Renal cortical epithelial cell (primary cell): ENCODE measurements around the gene HIVEP3. TPM values are rescaled to one million over a fixed set of nuclear protein-coding genes. Genes with fewer than 3 reads are reported as not detected.

Experiments
- DNase-seq: peaks from one replicate; pipeline ENCODE4 v3.0.0-alpha.2; 2011; ENCODE audit warnings: low read depth
- total RNA-seq: library from RNA; depleted of rRNA; stranded (reverse); fragments of >200 nt; gene quantifications from 2 replicates; pipeline ENCODE4 v1.2.3, GENCODE V29; 2014

HIVEP3 gene
- total RNA-seq, 1 donor from 2014 or later = 3.3 TPM

GRCh38 chr1:41519667-41520066, 399.1 kb downstream of the HIVEP3 start:
- DNase-seq = no peak

DNA sequence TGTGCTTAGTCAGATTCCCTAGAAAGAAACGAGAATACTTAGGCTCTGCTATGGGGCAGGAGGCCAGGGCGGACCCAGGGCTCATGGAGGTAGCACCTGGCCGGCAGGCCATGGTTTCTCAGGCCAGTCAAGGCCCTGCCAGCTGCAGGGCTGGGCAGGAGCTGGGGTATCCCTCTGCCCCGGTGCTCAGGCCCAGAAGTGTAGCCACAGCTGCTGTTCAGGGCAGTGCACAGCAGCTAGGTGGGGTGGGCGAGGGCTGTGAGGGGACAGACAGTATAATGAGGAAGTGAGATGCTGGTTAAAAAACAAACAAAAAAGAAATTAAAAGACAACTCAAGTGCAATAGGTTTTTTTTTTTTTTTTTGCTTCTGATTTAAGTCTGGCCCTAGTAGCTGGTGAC, 400.3 kb downstream of the HIVEP3 start:
- no peak for DNase-seq

DNA sequence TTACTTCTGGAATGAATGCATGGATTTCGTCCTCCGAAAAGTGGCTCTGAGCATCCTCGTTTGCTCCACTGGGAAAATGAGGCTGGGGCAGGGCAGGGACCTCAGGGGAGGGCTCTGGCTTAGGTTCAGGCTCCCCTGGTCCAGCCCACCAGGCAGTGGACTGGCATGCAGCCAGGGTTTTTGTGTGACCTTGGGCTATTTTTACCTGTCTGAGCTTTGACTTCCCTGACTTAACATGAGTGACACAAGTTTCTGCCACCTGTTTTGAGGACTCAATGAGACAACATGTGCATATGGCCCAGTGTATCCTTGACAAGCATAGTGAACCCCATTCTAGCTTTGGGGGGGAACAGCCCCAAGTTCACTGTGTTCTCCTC, 401.7 kb downstream of the HIVEP3 start:
- DNase-seq = no peak

DNA sequence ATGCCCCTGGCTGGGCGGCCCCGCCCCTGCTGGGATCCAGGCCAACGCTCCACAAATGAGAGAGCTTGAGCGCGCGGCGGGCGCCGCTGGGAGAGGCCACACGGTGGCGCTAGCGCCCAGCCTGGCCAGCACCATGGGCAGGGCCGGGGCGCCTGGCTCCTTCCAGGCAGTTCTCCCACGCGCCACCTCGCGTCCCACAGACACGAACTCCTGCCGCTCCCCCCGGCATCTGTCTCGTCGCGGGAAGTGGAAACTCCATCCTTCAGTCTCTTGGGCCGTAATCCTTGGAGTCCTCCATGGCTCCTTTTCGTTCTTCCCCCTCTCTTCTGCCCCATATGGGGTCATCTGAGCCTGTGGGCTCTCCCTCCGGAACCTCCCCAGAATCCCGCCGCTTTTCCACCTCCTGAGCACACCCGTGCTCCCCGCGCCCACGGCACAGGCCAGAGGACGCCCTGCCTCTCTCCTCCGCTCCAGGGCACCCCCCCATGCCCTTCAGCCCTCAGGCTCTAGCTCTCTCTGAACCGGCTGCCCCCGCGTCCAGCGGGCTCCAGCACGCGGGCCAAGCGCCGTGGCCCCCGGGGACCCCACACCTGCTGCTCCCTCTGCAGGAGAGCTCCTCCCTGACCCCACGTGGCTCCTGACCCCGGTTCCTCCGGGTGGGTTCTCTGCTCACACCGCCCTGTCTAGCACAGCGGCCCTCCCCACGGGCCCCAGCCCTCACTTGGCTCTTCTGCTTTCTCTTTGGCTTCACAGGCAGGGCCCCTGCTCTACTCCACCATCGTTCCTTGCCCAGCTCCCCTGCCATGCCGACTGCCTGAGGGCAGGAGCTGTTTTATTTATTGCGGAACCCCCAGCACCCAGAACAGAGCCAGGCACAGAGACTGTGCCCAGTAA, 402.3 kb downstream of the HIVEP3 start:
- peak; percentile 72 for DNase-seq

DNA sequence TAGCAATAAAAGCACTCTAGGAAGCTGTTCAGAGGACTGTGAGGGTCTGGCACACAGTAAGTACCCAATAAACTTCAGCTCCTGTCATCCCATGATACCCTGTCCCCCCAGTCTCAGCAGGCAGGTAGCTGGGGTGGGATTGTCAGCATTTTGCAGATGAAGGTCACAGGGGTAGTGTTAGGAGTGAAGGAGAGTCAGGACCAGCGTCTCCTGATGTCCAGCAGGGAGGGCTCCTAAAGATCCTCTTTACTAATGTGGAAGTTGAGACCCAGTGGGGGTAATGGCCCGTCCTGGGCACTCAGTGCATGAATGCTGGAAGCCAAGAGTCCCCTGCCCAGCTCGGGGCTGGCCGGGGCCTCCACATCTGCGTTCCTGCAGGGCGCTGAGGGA, 402.9 kb downstream of the HIVEP3 start:
- DNase-seq = no peak

GRCh38 chr1:41515131-41515678, 403.5 kb downstream of the HIVEP3 start:
- peak; percentile 78 for DNase-seq

DNA sequence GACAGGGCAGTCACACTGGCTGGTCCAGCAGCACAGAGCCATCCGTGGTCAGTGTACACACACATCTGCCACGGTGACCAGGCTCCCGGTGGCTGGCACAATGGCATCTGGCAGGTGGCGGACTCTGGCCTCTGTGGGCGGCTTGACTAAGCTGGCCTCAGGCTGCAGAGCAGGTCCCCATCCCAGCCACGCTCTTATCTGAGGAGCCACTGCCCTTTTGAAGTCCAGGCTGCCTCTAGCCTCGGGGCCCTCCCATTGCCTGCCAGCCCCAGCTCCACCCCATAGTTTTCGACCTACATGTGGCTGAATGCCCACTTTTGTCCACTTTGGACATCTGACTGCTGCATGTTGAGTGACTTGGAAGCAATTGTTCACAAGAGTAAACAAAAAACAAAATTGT, 404.3 kb downstream of the HIVEP3 start:
- DNase-seq = no peak

- no peak for DNase-seq
Observed at GRCh38 chr1:41513383-41513735, 405.4 kb downstream of the HIVEP3 start.

DNA sequence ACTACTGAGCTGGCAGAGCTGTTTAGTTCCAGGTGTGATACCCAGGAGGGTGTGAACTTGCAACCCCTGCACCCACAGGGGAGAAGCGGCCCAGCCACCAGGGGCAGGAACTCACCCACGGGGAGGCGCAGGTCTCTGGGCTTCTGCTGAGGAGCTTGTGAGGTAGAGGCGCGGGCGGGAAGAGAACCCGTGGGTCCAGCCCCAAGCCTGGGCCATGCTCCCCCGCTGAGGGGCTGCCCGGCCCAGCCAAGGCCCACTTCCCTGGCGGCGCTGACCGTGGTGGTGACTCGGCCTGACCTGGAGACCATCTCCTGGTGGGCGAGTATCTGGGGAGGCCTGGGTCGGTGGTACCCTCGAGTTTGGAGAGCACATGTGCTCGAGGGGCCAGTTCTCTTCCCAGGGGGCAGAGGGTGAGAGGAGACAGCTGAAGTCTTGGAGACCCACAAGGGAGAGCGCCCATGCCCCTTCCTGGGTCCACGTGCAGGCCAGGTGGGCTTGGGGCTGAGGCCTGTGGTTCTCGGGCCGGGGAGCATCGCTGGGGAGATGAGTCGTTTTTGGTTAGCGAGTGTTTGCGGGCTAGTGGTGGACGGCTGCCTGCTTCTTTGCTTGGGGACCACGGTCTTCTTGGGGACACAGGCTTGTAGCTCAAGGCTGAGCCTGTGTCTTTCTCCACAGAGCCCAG, 405.9 kb downstream of the HIVEP3 start:
- no peak for DNase-seq

DNA sequence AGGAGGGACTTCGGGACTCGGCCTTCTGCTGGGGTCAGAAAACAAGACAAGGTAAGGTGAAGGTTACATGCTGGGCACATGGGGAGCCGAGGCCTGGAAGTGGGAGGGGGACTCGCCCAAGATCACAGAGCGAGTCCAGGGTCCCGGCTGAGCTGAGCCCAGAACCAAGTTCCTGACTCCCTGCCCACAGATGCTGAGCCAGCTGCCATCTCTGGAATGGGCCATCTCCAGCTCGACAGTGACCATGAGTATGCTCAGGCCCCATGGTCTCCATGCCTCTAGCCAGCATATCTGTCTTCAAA, 407.5 kb downstream of the HIVEP3 start:
- no peak for DNase-seq

DNA sequence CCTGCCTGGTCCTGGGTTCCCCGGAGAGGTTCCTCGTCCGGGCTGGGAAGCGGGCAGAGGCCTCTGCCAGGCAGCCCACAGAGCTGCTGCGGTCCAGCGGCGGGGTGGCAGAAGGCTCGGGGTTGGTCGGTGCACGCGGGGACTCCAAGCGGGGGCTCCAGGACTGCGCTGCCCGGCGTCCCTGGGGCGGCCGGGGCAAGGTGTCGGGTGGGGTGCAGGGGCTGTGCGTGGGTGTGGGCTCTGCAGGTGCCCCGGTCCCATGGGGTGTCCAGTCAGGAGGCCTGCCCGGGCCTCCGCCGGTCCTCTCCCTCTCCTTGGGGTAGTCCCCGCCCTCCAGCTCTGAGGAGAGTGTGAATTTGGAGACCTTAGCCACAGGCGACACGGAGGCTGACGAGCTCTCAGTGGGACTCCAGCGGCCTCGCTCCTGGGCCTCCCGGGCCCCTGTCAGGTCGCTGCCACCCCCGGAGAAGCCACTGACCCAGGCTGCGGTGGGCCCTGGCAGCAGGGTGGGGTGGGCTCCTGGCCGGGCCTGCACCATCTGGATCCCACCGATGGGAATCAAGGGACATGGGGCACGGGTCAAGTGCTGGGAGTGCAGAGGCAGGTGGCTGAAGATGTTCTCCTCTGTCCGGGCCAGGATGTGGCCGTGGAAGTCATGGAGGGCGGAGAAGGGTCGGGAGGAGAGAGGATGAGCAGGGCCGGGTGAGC, 408.0 kb downstream of the HIVEP3 start:
- no peak for DNase-seq

DNA sequence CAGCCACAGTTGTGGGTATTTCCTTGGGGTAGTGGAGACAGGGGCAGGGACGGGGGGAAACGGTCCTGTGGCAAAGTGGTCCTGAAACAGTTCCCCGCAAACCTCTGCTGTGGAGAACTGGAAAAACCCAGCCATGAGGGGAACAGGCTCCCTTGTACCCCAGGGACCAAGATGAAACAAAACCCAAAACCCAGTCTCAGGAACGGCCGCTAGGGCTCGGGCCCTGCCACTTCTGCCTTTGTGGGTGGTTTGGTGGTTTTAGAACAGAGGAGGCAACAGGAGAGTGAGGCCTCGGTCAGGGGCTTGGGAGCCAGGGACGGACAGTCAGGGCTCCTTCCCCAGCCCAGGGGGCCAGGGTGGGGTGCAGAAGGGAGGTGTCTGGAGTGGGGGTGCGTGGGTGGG, 409.5 kb downstream of the HIVEP3 start:
- no peak for DNase-seq

DNA sequence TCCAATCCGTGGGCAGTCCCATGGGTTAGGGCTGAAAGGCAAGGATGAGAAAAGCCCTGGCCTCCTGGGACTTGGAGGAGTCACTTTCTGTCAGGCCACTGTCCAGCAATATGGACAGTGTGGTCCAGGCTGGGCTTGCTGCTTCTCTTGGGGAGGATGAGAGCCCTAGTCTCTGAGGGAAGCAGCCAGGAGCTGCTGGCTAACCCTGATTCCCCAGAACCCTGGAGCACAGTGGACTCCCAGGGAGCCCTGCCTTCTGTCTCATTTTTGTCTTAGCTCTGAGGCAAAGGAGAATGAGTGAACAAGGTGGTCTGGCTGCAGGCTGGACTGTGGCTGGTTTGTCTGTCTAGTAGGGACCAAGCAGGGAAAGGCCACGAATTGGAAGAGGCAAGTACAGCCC, 410.4 kb downstream of the HIVEP3 start:
- no peak for DNase-seq

DNA sequence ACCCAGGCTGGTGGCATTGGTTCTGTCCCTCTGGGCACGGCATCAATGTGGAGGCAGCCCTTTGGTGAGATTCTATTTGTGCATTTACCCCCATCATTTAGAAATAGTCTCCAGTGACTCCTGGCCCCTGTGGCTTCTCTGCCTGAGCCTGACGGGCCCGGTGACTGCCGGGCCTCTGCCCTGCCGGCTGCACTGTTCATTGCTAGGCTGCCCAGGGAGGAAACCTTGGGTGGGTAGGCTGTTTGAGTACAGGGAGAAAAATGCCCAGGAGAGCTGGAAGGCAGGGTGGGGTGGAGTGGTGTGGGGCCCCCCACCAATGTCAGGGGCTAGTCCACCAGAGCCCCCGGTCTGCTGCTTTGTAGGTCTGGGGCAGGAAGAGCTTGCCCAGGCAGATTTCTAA, 410.9 kb downstream of the HIVEP3 start:
- DNase-seq = no peak

DNA sequence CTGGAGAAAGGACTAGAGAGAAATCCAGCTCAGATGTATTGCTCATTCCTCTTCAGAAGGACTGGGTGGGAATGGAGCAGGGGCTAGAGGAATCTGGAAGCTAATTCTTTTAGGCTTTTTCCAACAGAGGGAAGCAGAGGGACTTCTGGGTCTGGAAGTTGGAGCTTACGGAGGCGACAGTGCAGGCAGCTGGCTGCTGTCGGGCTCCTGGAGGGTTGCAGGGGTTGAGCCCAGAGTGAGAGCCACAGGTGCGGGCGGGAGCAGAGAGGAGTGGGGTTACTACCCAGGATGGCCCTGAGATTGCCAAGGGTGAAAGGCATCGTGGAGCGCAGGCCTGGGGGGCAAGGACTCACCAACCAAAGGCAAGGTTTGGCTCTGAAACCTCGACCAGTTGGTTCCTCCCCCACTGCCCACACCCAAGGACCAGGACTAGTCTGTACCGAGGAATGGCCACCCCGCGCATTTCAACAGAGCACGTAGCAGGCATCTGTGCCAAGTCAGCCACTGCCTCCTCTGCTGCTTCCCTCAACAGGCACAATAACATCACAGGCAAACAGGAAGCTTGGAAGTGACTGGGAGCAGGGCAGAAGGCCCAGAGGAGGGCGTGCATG, 411.5 kb downstream of the HIVEP3 start:
- no peak for DNase-seq

- DNase-seq = peak; percentile 53
Observed at GRCh38 chr1:41504114-41505035, 414.3 kb downstream of the HIVEP3 start.

DNA sequence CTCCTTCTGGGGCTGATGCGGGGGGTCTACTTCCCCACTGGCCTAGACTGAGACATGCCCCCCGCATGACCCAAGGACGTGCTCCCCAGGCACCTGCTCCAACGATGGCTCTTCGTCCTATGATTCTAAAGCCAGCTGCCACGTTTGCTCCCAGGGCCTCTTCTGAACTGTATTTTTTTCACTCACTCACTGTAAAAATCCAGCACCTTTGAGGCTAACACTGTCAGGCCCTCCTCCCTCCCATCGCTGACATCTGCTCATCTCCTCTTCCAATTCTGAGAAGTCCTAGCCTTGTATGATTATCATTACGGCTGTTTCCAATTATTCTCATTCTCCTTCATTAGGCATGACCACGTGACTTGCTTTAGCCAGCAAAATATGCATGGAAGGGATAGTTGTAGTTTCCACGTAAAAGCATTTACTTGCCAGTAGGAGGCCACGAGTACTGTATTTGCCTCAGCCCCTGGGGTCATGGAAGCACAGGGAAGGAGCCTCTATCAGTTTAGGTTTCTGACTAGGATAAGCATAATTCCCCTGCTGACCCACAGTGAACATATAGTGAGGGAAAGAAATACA, 415.1 kb downstream of the HIVEP3 start:
- DNase-seq = no peak

- DNase-seq = peak; percentile 76
Observed at GRCh38 chr1:41502912-41503311, 415.8 kb downstream of the HIVEP3 start.

- peak; percentile 65 for DNase-seq
Observed at GRCh38 chr1:41501581-41501980, 417.1 kb downstream of the HIVEP3 start.

GRCh38 chr1:41500781-41501518, 417.8 kb downstream of the HIVEP3 start:
- DNase-seq = no peak
